ENCODE results near the gene ASCC1.
A peak's percentile ranks its signal among the peaks of the same experiment; 100 is the strongest.

The ASCC1 gene

DNA sequence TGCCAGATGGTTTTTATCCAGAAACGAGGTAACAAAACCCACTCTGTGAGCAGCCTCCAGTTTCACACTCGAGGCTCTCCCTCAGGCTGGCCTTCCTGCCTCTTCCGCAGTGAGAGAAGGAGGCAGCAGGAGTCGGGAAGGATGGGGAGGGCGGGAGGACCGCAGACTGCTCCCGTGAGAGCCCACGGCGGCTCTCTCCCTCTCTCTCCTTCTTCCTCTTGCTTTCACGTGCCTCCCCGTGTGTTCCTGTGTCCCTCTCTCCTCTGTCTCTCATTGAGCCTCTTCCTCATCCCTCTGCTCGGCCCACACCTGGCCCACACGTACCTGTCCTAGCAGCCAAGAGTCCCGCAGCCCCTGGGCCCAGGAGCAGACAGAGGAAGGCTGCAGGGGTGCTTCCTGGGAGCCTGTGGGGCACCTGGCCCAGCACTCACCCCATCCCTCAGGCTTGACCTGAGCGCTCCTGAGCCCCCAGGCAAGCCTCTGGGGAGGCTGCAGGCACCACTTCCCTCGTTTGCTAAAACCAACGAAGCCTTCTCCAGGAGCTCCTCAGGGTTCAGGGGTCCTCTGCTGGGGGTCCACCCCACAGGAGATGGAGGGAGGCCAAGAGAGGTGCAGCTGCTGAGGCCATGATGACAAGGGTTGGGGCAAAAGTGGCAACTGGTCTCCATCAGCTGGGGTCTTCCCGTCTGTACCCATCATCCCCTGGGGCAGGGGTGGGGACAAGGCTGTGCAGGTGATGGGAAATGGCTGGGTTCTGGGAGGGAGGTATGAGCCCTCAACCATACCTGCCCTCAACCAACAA is 141.3 kb downstream of the ASCC1 start:
- no peak for FAIRE-seq
- no peak for DNase-seq (ENCODE audit: insufficient read length, low spot score)
- TF ChIP-seq TAF1 (IDR thresholded peaks at IDR 0.05; ENCODE audit: low read depth, low read length): no peak
- TF ChIP-seq POU2F2 (IDR thresholded peaks at IDR 0.05; ENCODE audit: low read depth, low read length): no peak
- no peak for TF ChIP-seq POLR2A (IDR thresholded peaks at IDR 0.05; ENCODE audit: low read depth, low read length)
- TF ChIP-seq POLR2AphosphoS5 (IDR thresholded peaks at IDR 0.05; ENCODE audit: low read depth, low read length): no peak
- no peak for TF ChIP-seq SPI1 (IDR thresholded peaks at IDR 0.05; ENCODE audit: low read depth, low read length)
- TF ChIP-seq PAX5 (IDR thresholded peaks at IDR 0.05; ENCODE audit: insufficient read depth, low read length, severe bottlenecking): no peak

GRCh38 chr10:72073708-72074573 is 142.1 kb downstream of the ASCC1 start:
- TF ChIP-seq POU2F2 (IDR thresholded peaks at IDR 0.05; ENCODE audit: low read depth, low read length) (no peak), SPI1 (IDR thresholded peaks at IDR 0.05; ENCODE audit: low read depth, low read length) (0 out of 2 replicates have a peak, but pooled peaks have one; percentile 10), POLR2AphosphoS5 (IDR thresholded peaks at IDR 0.05; ENCODE audit: low read depth, low read length) (no peak)
- FAIRE-seq (peak; percentile 80), DNase-seq (ENCODE audit: insufficient read length, low spot score) (no peak)

DNA sequence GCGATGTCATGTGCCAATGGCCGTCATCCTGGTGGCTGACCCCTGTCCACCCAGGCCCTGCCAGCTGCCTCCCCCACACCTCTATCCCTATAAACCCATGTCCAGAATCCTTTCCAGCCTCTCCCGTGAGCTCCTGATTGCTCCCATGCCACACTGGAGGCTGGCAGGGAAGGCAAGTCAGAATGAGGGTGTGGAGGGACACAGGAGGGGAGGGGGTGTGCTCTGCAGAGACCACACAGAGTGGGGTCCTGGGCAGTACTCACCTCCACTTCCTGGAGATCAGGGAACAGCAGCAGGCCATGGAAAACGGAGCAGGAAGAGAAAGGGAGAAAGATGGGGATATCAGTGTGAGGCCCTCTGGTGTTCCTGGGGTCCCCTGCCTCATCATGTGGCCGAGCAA is 143.4 kb downstream of the ASCC1 start:
- no peak for TF ChIP-seq TAF1 (IDR thresholded peaks at IDR 0.05; ENCODE audit: low read depth, low read length)
- TF ChIP-seq PAX5 (IDR thresholded peaks at IDR 0.05; ENCODE audit: insufficient read depth, low read length, severe bottlenecking): no peak
- no peak for TF ChIP-seq POLR2A (IDR thresholded peaks at IDR 0.05; ENCODE audit: low read depth, low read length)
- no peak for TF ChIP-seq POLR2AphosphoS5 (IDR thresholded peaks at IDR 0.05; ENCODE audit: low read depth, low read length)
- no peak for TF ChIP-seq SPI1 (IDR thresholded peaks at IDR 0.05; ENCODE audit: low read depth, low read length)
- no peak for TF ChIP-seq POU2F2 (IDR thresholded peaks at IDR 0.05; ENCODE audit: low read depth, low read length)
- DNase-seq (ENCODE audit: insufficient read length, low spot score): no peak
- FAIRE-seq: no peak

- no peak for DNase-seq (ENCODE audit: insufficient read length, low spot score)
- no peak for TF ChIP-seq TAF1 (IDR thresholded peaks at IDR 0.05; ENCODE audit: low read depth, low read length)
- no peak for TF ChIP-seq PAX5 (IDR thresholded peaks at IDR 0.05; ENCODE audit: insufficient read depth, low read length, severe bottlenecking)
- no peak for TF ChIP-seq SPI1 (IDR thresholded peaks at IDR 0.05; ENCODE audit: low read depth, low read length)
- no peak for TF ChIP-seq POLR2AphosphoS5 (IDR thresholded peaks at IDR 0.05; ENCODE audit: low read depth, low read length)
- TF ChIP-seq POU2F2 (IDR thresholded peaks at IDR 0.05; ENCODE audit: low read depth, low read length): no peak
- no peak for TF ChIP-seq POLR2A (IDR thresholded peaks at IDR 0.05; ENCODE audit: low read depth, low read length)
- no peak for FAIRE-seq
Measured at GRCh38 chr10:72072046-72072445, 144.0 kb downstream of the ASCC1 start.

- no peak for TF ChIP-seq SPI1 (IDR thresholded peaks at IDR 0.05; ENCODE audit: low read depth, low read length)
- no peak for TF ChIP-seq POLR2A (IDR thresholded peaks at IDR 0.05; ENCODE audit: low read depth, low read length)
- TF ChIP-seq POU2F2 (IDR thresholded peaks at IDR 0.05; ENCODE audit: low read depth, low read length): no peak
- TF ChIP-seq TAF1 (IDR thresholded peaks at IDR 0.05; ENCODE audit: low read depth, low read length): no peak
- TF ChIP-seq PAX5 (IDR thresholded peaks at IDR 0.05; ENCODE audit: insufficient read depth, low read length, severe bottlenecking): no peak
- no peak for TF ChIP-seq POLR2AphosphoS5 (IDR thresholded peaks at IDR 0.05; ENCODE audit: low read depth, low read length)
- no peak for DNase-seq (ENCODE audit: insufficient read length, low spot score)
- no peak for FAIRE-seq
Measured at GRCh38 chr10:72069751-72070526, 146.1 kb downstream of the ASCC1 start.

DNA sequence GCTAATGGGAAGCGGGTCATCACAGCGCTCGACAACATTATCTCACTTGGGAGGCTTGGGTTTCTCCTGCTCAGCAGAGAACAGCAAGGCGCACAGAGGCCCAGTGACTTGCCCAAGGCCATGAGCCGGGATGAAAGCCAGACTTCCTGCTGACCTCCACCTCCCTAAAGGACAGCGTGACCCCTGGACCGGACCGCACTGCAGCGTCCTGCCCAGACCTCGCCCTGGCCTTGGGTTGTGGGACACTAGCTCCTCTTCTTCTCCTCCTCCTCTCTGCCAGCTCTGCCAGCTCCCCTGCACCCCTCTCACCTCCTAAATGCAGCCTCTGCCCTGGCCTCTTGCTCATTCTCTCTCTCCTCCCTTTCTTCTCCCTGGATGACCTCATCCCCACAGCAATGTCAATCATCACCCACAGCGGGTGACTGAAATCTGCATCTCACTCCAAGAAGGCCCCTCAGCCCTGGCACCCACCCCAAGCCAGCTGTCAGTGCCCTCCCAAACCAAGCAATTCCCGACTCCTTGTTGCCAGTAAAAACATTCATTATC is 147.1 kb downstream of the ASCC1 start:
- no peak for TF ChIP-seq SPI1 (IDR thresholded peaks at IDR 0.05; ENCODE audit: low read depth, low read length)
- TF ChIP-seq PAX5 (IDR thresholded peaks at IDR 0.05; ENCODE audit: insufficient read depth, low read length, severe bottlenecking): no peak
- TF ChIP-seq POLR2AphosphoS5 (IDR thresholded peaks at IDR 0.05; ENCODE audit: low read depth, low read length): no peak
- TF ChIP-seq POU2F2 (IDR thresholded peaks at IDR 0.05; ENCODE audit: low read depth, low read length): no peak
- TF ChIP-seq POLR2A (IDR thresholded peaks at IDR 0.05; ENCODE audit: low read depth, low read length): no peak
- TF ChIP-seq TAF1 (IDR thresholded peaks at IDR 0.05; ENCODE audit: low read depth, low read length): no peak
- DNase-seq (ENCODE audit: insufficient read length, low spot score) (no peak), FAIRE-seq (no peak)

GRCh38 chr10:72068126-72068765 is 147.8 kb downstream of the ASCC1 start:
- FAIRE-seq (no peak), DNase-seq (ENCODE audit: insufficient read length, low spot score) (no peak)
- no peak for TF ChIP-seq TAF1 (IDR thresholded peaks at IDR 0.05; ENCODE audit: low read depth, low read length)
- TF ChIP-seq POLR2AphosphoS5 (IDR thresholded peaks at IDR 0.05; ENCODE audit: low read depth, low read length): no peak
- no peak for TF ChIP-seq SPI1 (IDR thresholded peaks at IDR 0.05; ENCODE audit: low read depth, low read length)
- TF ChIP-seq POU2F2 (IDR thresholded peaks at IDR 0.05; ENCODE audit: low read depth, low read length): no peak
- TF ChIP-seq PAX5 (IDR thresholded peaks at IDR 0.05; ENCODE audit: insufficient read depth, low read length, severe bottlenecking): no peak
- no peak for TF ChIP-seq POLR2A (IDR thresholded peaks at IDR 0.05; ENCODE audit: low read depth, low read length)

DNA sequence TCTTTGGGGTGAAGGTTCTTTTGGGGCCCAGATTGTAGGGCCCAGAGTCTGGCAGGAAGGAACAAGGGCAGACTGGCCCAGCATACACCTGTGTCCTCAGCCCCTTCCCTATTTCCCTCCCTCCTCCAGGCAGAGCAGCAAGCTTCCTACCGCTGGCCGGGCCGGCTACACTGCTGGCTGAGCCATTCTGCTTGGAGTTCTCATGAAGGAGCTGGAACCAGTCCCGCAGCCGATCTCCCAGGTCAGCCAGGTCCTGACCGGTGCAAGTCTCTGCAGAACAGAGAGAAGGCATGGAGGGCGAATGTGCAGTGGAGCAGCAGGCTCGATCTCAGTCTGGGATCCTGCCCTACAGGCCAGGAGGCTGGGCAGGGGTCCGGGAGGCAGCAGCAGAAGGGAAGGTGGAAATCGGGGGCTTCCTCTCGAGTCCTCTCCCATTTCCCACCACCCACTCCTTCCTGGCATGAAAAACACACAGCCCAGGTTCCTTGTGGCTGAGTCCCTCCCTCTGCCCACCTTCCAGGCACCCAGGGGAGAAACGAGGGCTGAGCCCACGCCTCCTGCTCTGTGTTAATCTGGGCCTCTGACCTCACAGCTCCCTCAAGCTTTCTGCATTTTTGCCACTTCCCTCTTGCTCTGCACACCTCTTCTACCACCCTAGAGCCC is 148.5 kb downstream of the ASCC1 start:
- DNase-seq (ENCODE audit: insufficient read length, low spot score) (no peak), FAIRE-seq (no peak)
- peak; percentile 20; the same call in 1 of the 2 replicates for TF ChIP-seq SPI1 (IDR thresholded peaks at IDR 0.05; ENCODE audit: low read depth, low read length)
- TF ChIP-seq POLR2AphosphoS5 (IDR thresholded peaks at IDR 0.05; ENCODE audit: low read depth, low read length): no peak

Measured in GM12891 (cell line).